GM23338 (cell line): ENCODE data around the gene NPHP4. TPM values are rescaled to one million over a fixed set of nuclear protein-coding genes. Genes with fewer than 3 reads are reported as not detected.

Experiments
- ATAC-seq: fragments of 200-7000 bp; cut with Tn5 transposase; 3 replicates; pipeline ENCODE4 v1.9.1; 2020
- DNase-seq: peaks from one replicate; pipeline ENCODE4 v3.0.0-alpha.2; 2015; ENCODE audit warnings: low spot score
- H2AFZ ChIP-seq: fragments of 200-600 bp; sonication (generic); 2 replicates; pipeline ENCODE4 v1.8.0; 2016; ENCODE audit warnings: antibody characterized with exemption, mild to moderate bottlenecking, moderate library complexity
- H3F3A ChIP-seq: fragments of 200-600 bp; sonication (generic); replicated peaks from 2 replicates; pipeline ENCODE4 v1.8.0; 2017; ENCODE audit warnings: antibody characterized with exemption, mixed run types, low read depth
- H3K27ac ChIP-seq: fragments of 200-600 bp; sonication (generic); 2 replicates; pipeline ENCODE4 v1.6.1; 2016; ENCODE audit warnings: low read depth
- H3K27me3 ChIP-seq: fragments of 200-600 bp; sonication (generic); 2 replicates; pipeline ENCODE4 v1.8.0; 2016; ENCODE audit warnings: mild to moderate bottlenecking, mixed run types, moderate library complexity; ENCODE audit not compliant: insufficient read depth
- H3K36me3 ChIP-seq: fragments of 200-600 bp; sonication (generic); 2 replicates; pipeline ENCODE4 v1.8.0; 2016; ENCODE audit warnings: mild to moderate bottlenecking; ENCODE audit not compliant: insufficient read depth
- H3K4me1 ChIP-seq: fragments of 200-600 bp; sonication (generic); 2 replicates; pipeline ENCODE4 v1.8.0; 2016; ENCODE audit warnings: mild to moderate bottlenecking, moderate library complexity; ENCODE audit not compliant: insufficient read depth
- H3K4me2 ChIP-seq: fragments of 200-600 bp; sonication (generic); 2 replicates; pipeline ENCODE4 v1.7.1; 2017; ENCODE audit warnings: mixed run types
- H3K4me3 ChIP-seq: fragments of 200-600 bp; sonication (generic); 2 replicates; pipeline ENCODE4 v1.6.1; 2016; ENCODE audit warnings: mixed run types
- H3K79me2 ChIP-seq: fragments of 200-600 bp; sonication (generic); replicated peaks from 2 replicates; pipeline ENCODE4 v1.8.0; 2017; ENCODE audit warnings: mild to moderate bottlenecking; ENCODE audit not compliant: insufficient read depth
- H3K9me2 ChIP-seq: fragments of 200-600 bp; sonication (generic); 2 replicates; pipeline ENCODE4 v1.8.0; 2017; ENCODE audit not compliant: insufficient read depth
- H4K20me1 ChIP-seq: fragments of 200-600 bp; sonication (generic); replicated peaks from 2 replicates; pipeline ENCODE4 v1.8.0; 2017; ENCODE audit warnings: mild to moderate bottlenecking; ENCODE audit not compliant: insufficient read depth
- H3K27ac Mint-ChIP-seq: 2 replicates; pipeline ENCODE4 v1.8.0; 2020; ENCODE audit warnings: inconsistent platforms, mild to moderate bottlenecking, moderate library complexity, mixed read lengths
- H3K27me3 Mint-ChIP-seq: 3 replicates; pipeline ENCODE4 v1.8.0; 2022; ENCODE audit warnings: low read depth, mild to moderate bottlenecking, moderate library complexity, mixed read lengths, inconsistent platforms; ENCODE audit not compliant: insufficient read depth, poor library complexity
- H3K36me3 Mint-ChIP-seq: 3 replicates; pipeline ENCODE4 v1.8.0; 2021; ENCODE audit warnings: low read depth, mild to moderate bottlenecking, inconsistent platforms, moderate library complexity, mixed read lengths
- H3K4me1 Mint-ChIP-seq: 3 replicates; pipeline ENCODE4 v1.8.0; 2020; ENCODE audit warnings: mild to moderate bottlenecking, inconsistent platforms, mixed read lengths
- H3K4me3 Mint-ChIP-seq: 3 replicates; pipeline ENCODE4 v1.8.0; 2021; ENCODE audit warnings: moderate library complexity, mild to moderate bottlenecking, inconsistent platforms, mixed read lengths
- H3K9me3 Mint-ChIP-seq: 3 replicates; pipeline ENCODE4 v1.8.0; 2020; ENCODE audit warnings: moderate library complexity, mild to moderate bottlenecking, inconsistent platforms, mixed read lengths
- CREB1 ChIP-seq: fragments of 250-450 bp; sonication (Bioruptor Pico); IDR thresholded peaks from 2 replicates; pipeline ENCODE4 v1.5.0; 2020; ENCODE audit warnings: low read depth, mild to moderate bottlenecking, moderate library complexity
- CTCF ChIP-seq, 2 experiments: fragments of 200-600 bp in 1 of 2; sonication (generic) in 1 of 2; conservative IDR thresholded peaks; 2 replicates each; pipeline versions ENCODE4 v1.5.1 to v1.6.1; 2016 to 2017; ENCODE audit warnings: antibody characterized with exemption in 2 of 2, low read depth in 2 of 2, mild to moderate bottlenecking in 2 of 2, moderate library complexity in 1 of 2
- ETS1 ChIP-seq: IDR thresholded peaks from 2 replicates; pipeline ENCODE4 v1.6.1; 2016; ENCODE audit warnings: antibody characterized with exemption
- EZH2 ChIP-seq: fragments of 200-600 bp; sonication (generic); IDR thresholded peaks from one replicate; pipeline ENCODE4 v1.8.0; 2017; ENCODE audit warnings: antibody characterized with exemption, mild to moderate bottlenecking, low read depth; ENCODE audit not compliant: unreplicated experiment
- EZH2phosphoT487 ChIP-seq: fragments of 200-600 bp; sonication (generic); IDR thresholded peaks from one replicate; pipeline ENCODE4 v1.8.1; 2018; ENCODE audit warnings: antibody characterized with exemption; ENCODE audit not compliant: unreplicated experiment
- JUNB ChIP-seq: IDR thresholded peaks from one replicate; pipeline ENCODE4 v1.6.1; 2016; ENCODE audit warnings: antibody characterized with exemption; ENCODE audit not compliant: unreplicated experiment
- NANOG ChIP-seq: IDR thresholded peaks from 2 replicates; pipeline ENCODE4 v1.6.1; 2016; ENCODE audit warnings: antibody characterized with exemption, borderline replicate concordance
- POLR2AphosphoS5 ChIP-seq: IDR thresholded peaks from 2 replicates; pipeline ENCODE4 v1.6.1; 2016; ENCODE audit warnings: antibody characterized with exemption, low read depth
- REST ChIP-seq: IDR thresholded peaks from one replicate; pipeline ENCODE4 v1.6.1; 2018; ENCODE audit warnings: antibody characterized with exemption; ENCODE audit not compliant: unreplicated experiment
- STAT1 ChIP-seq: IDR thresholded peaks from one replicate; pipeline ENCODE4 v1.6.1; 2016; ENCODE audit warnings: antibody characterized with exemption; ENCODE audit not compliant: unreplicated experiment
- ZNF114 ChIP-seq: fragments of 250-450 bp; sonication (Bioruptor Pico); IDR thresholded peaks from 2 replicates; pipeline ENCODE4 v1.5.0; 2020; ENCODE audit warnings: mild to moderate bottlenecking, moderate library complexity
- ZNF462 ChIP-seq: fragments of 250-450 bp; sonication (Bioruptor Pico); IDR thresholded peaks from 2 replicates; pipeline ENCODE4 v1.5.0; 2020; ENCODE audit warnings: mild to moderate bottlenecking, moderate library complexity
- polyA plus RNA-seq: library from polyadenylated mRNA; unstranded; fragments of >200 nt; fragmentation: Nextera tagmentation; extraction: Ambion mirVana; gene quantifications from 2 replicates; pipeline ENCODE4 v1.2.1, GENCODE V29; 2016
- total RNA-seq: library from RNA; depleted of rRNA; stranded (reverse); fragments of >200 nt; shearing (Covaris generic); gene quantifications from 2 replicates; pipeline ENCODE4 v1.2.3, GENCODE V29; 2014

Gene NPHP4
- total and polyA plus RNA-seq, 2 experiments from 2014 or later = 2.5 to 12.4 TPM

- H3K4me2 ChIP-seq = no peak overlapping the region
- ATAC-seq (no peak), DNase-seq (no peak)
- H3K4me3 Mint-ChIP-seq = no peak overlapping the region
- no peaks in the 10 kb centered on the region for H4K20me1 ChIP-seq
- H2AFZ ChIP-seq = no peak overlapping the region
- H3F3A ChIP-seq = no peaks in the 10 kb centered on the region
- no peaks in the 10 kb centered on the region for H3K36me3 ChIP-seq
- peaks cover 5% of the 10 kb centered on the region for H3K27me3 Mint-ChIP-seq
- no peaks in the 10 kb centered on the region for H3K4me1 ChIP-seq
- H3K4me3 ChIP-seq = no peak overlapping the region
- no peaks in the 10 kb centered on the region for H3K9me2 ChIP-seq
- H3K27me3 ChIP-seq = no peaks in the 10 kb centered on the region
- peaks cover 10% of the 10 kb centered on the region for H3K36me3 Mint-ChIP-seq
- H3K27ac ChIP-seq = no peak overlapping the region
- peaks cover under 1% of the 10 kb centered on the region; the same call in 2 of the 3 replicates for H3K4me1 Mint-ChIP-seq
- H3K79me2 ChIP-seq = no peaks in the 10 kb centered on the region
- H3K27ac Mint-ChIP-seq = no peak overlapping the region
- no peak for TF ChIP-seq CTCF (conservative IDR thresholded peaks at IDR 0.05; ENCODE audit: low read depth in 2 of 2)
- TF ChIP-seq ETS1 = no peak
- TF ChIP-seq CREB1 = no peak
- no peak for TF ChIP-seq ZNF462 (CRISPR knock-in tag)
- TF ChIP-seq JUNB = no peak
- no peak for TF ChIP-seq STAT1
- no peak for TF ChIP-seq REST
- no peak for TF ChIP-seq NANOG
- no peak for TF ChIP-seq POLR2AphosphoS5
- no peak for TF ChIP-seq EZH2
- TF ChIP-seq EZH2phosphoT487 = no peak
- TF ChIP-seq ZNF114 (CRISPR knock-in tag) = no peak
- H3K9me3 Mint-ChIP-seq = peaks cover 14% of the 10 kb centered on the region
Measured at GRCh38 chr1:5822726-5823125, 169.5 kb downstream of the NPHP4 start.
